Adipocyte (in vitro differentiated cells): ENCODE results near the gene TACC2.
"Not testable (repeated sequence)": the region's sequence is repeated elsewhere in the genome, so short reads cannot be mapped to it uniquely, and the experiment has no call there.

Experiments used
- DNase-seq: peaks from one replicate; pipeline ENCODE4 v3.0.0-alpha.2; 2015; ENCODE audit warnings: low read depth
- H3K27me3 ChIP-seq: replicated peaks from 2 replicates; pipeline ENCODE4 v1.7.0; 2013; ENCODE audit warnings: mild to moderate bottlenecking, low read length, moderate library complexity; ENCODE audit not compliant: control insufficient read depth, insufficient read depth
- H3K36me3 ChIP-seq: 2 replicates; pipeline ENCODE4 v1.7.0; 2013; ENCODE audit warnings: low read length, mild to moderate bottlenecking, moderate library complexity; ENCODE audit not compliant: control insufficient read depth, insufficient read depth, severe bottlenecking
- H3K4me1 ChIP-seq: 2 replicates; pipeline ENCODE4 v1.7.0; 2013; ENCODE audit warnings: mild to moderate bottlenecking, low read length, moderate library complexity; ENCODE audit not compliant: control insufficient read depth, insufficient read depth
- H3K4me3 ChIP-seq: 2 replicates; pipeline ENCODE4 v1.7.0; 2013; ENCODE audit warnings: mild to moderate bottlenecking, low read length, moderate library complexity
- H3K9ac ChIP-seq: 2 replicates; pipeline ENCODE4 v1.7.0; 2013; ENCODE audit warnings: mild to moderate bottlenecking, low read length, moderate library complexity
- H3K9me3 ChIP-seq: 2 replicates; pipeline ENCODE4 v1.7.0; 2013; ENCODE audit warnings: mild to moderate bottlenecking, low read length, moderate library complexity; ENCODE audit not compliant: control insufficient read depth

TACC2 gene

DNA sequence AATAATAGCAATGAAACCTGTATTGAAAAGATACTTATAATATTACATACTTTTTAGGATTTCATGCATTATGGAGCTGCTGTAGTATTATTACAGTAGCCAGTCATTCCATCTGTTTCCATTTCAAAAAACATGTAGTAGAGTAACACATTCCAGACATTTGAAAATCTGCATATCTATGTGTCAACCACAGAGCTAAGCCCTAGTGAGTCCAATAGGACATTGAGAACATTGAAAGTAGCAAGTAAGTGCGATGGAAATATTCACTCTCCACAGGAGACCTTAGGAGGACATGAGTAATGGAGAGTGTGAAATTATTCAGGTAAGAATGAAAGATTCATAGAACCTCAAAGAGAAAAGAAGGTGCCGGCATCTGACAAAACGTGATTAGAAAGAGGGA, 29.3 kb upstream of the TACC2 start:
- Histone ChIP-seq H3K4me3 (no peak overlapping the region), H3K9ac (no peak overlapping the region), H3K9me3 (no peaks in the 10 kb centered on the region), H3K27me3 (no peaks in the 10 kb centered on the region), H3K36me3 (peaks cover 32% of the 10 kb centered on the region), H3K4me1 (peaks cover 3% of the 10 kb centered on the region)
- DNase-seq: no peak

DNA sequence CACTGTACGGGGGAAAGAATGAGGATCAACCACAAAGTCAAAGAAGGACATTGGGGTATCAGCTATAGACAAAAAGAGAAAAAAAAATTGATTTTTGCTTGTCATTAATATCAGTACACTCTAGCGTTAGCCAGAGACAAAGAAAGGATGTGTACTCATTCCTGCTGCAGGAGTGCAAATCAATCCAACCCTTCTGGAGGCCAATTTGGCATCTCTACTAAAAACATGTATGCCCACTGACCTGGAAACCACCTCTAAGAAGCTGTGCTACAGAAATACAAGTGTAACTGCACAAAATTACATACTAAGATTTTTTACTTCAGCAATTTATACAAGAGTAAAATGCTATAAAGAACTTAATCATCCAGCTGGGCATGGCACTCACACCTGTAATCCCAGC, 27.5 kb upstream of the TACC2 start:
- DNase-seq: no peak
- Histone ChIP-seq H3K4me1 (peaks cover 3% of the 10 kb centered on the region), H3K36me3 (peaks cover 41% of the 10 kb centered on the region), H3K4me3 (no peak overlapping the region), H3K9ac (no peak overlapping the region), H3K9me3 (no peaks in the 10 kb centered on the region), H3K27me3 (no peaks in the 10 kb centered on the region)

DNA sequence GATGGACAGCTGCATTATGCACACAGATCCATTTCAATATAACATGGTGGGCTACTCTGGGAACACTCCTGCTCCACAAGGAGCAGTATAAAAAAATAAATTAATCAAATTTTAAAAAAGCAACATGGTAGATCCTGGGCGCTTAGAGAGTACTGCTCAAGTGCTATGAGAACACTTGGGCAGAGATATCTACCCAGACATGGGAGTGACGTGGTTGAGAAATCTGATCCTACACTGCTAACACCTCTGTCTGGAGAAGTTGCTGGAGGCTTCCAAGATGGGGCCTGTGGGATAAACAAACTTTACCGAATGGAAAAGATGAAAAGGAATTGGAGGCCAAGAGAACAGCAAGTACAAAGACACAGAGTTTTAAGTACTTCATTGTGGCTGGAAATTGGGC, 23.0 kb upstream of the TACC2 start:
- no peak for DNase-seq

DNA sequence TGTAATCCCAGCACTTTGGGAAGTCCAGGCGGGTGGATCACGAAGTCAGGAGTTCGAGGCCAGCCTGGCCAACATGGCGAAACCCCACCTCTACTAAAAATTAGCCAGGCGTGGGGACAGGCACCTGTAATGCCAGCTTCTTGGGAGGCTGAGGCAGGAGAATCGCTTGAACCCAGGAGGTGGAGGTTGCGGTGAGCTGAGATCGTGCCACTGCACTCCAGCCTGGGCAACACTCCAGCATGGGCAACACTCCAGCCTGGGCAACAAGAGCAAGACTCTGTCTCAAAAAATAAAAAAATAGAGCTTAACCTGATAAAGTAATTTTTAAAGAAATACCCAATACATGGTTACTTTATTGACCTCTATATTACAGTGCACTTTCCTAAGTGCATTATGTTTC, 19.9 kb upstream of the TACC2 start:
- Histone ChIP-seq H3K36me3 (peaks cover 47% of the 10 kb centered on the region), H3K4me1 (peaks cover 11% of the 10 kb centered on the region)
- DNase-seq, H3K9me3 ChIP-seq, H3K4me3 ChIP-seq, H3K9ac ChIP-seq, H3K27me3 ChIP-seq: not testable (repeated sequence)

More for the DNA sequence above, 23.0 kb upstream of the TACC2 start:
- H3K4me3 ChIP-seq: no peak overlapping the region
- peaks cover 56% of the 10 kb centered on the region for H3K36me3 ChIP-seq
- H3K9ac ChIP-seq: no peak overlapping the region
- H3K27me3 ChIP-seq: no peaks in the 10 kb centered on the region
- peaks cover 3% of the 10 kb centered on the region for H3K4me1 ChIP-seq
- no peaks in the 10 kb centered on the region for H3K9me3 ChIP-seq

DNA sequence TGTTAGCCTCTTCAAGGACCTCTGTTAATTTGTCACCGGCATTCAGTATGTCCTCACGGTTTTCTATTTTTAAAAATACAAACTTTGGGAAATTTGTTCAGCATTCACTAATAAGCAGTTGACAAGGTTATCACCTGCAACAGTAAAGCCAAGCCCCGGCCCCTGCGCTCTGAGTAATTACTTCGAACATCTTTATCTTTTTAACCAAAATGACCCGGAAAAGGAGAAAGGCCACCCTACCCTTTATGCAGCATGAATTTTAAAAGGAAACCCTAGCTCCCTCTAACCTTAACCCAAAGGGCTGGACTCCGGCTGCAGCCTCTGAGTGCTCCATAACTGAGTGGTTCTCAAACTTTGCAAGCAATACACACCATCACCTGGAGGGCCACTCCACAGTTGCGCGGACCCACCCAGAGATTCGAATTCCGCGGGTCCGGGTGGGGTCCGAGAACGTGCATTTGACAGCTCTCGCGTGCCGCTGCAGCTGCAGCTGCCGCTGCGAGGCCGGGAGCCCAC, 14.9 kb upstream of the TACC2 start:
- H3K4me3 ChIP-seq: peak overlapping the region; percentile 85
- H3K9me3 ChIP-seq: no peaks in the 10 kb centered on the region
- no peaks in the 10 kb centered on the region for H3K27me3 ChIP-seq
- H3K4me1 ChIP-seq: peaks cover 11% of the 10 kb centered on the region
- peak overlapping the region; percentile 93 for H3K9ac ChIP-seq
- DNase-seq: no peak
- peaks cover 4% of the 10 kb centered on the region for H3K36me3 ChIP-seq

DNA sequence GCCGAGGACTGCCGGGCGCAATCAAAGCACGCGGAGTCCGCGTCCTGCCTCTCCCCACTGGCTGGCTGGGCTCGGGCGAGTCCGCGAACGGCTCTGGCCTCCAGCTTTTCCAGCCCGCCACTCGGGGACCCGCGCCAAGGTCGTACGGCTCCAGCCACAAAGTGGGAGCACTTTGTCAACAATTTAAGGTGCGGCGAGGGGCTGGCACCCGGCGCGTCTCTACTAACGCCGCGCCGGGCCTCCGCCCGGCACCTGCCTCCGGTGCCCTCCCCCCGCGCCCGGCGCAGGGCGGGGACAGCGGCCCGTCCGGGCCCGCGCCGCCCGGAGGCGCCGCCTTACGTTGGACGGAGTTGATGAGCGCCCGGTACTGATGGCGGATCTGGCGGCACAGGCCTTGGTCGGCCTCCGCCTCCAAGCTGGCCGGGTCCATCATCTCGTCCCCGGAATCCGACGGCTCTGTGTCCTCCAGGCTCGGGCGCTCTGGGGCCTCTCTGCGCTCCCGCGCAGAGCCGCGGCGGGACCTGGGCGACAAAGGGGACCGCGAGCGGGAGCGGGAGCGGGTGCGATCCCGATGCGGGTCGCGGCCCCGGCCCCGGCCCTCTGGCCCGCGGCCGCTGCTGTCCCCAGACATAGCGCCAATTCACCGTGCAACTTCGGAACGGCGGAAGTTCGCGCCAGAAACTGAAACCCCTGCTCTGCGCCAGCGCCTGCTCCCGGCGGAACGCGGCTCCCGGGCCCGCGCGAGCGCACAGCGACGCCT, 14.2 kb upstream of the TACC2 start, which contains the start of gene NSMCE4A:
TSS of gene NSMCE4A (minus strand) at position 683 of the 760 bp plus-strand sequence. CDS start at position 631, 52 bp downstream.
- Histone ChIP-seq H3K27me3 (no peaks in the 10 kb centered on the region), H3K4me3 (peak within 1 kb of the TSS; percentile 85), H3K9me3 (no peaks in the 10 kb centered on the region), H3K9ac (peak within 1 kb of the TSS; percentile 93), H3K36me3 (peaks cover 4% of the 10 kb centered on the region), H3K4me1 (peaks cover 8% of the 10 kb centered on the region)
- DNase-seq: peak; percentile 91

DNA sequence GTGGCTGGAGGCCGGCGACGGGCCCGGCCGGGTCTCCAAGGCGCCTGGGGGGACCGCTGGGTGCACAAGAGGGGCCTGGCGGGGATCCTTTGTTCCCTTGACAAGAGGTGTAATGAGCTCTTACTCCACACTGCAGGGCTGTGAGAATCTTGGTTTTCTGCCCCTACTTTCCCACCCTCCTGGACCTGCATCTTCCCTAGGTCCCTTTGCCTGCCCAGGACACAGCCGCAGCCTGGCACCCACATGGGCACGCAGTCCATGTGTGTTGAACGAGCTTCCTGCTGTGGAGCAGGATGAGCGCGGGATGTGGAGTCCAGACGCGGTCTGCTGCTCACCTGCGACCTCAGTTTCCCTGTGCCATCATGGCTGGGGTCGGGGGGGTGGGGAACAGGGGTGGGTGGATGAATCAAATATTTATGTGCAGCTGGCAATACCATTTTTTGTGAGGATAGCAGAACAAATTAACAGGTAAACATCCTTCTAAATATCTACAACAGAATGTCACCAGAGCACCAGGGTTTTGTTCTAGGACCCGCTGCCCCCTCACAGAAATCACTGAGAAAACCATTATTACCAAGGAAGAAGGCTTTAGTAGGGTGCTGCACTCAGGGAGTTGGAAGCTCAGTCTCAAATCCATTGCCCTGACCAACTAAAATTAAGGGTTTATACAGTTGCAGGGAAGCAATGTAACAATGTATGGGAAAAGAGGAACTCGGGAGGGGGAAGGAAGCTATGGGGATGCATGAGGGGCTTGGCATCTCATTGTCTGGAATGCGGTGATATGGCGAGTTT, 13.5 kb upstream of the TACC2 start:
- H3K27me3 ChIP-seq: no peaks in the 10 kb centered on the region
- H3K36me3 ChIP-seq: peaks cover 4% of the 10 kb centered on the region
- H3K4me3 ChIP-seq: peak overlapping the region; percentile 85
- no peaks in the 10 kb centered on the region for H3K9me3 ChIP-seq
- DNase-seq: no peak
- H3K9ac ChIP-seq: peak overlapping the region; percentile 93
- peaks cover 8% of the 10 kb centered on the region for H3K4me1 ChIP-seq

DNA sequence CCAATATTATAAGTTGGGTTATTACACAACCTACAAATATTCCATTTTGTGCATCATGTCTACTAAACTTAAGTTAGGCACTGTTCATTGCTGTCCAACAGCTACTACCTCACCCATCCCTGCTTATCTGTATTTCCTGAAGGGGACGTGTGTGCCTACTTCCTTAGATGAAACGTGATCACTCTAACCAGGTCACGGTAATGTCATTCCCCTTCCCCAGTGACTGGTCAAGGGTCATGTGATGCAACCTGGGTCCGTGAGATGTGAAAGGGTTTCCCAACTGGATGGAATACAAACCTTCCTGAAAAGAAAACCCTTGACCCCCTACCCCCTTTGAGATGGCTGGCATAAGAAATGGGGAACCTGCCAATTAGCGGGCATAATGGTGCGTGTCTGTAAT, 12.4 kb upstream of the TACC2 start:
- no peaks in the 10 kb centered on the region for H3K36me3 ChIP-seq
- no peaks in the 10 kb centered on the region for H3K27me3 ChIP-seq
- DNase-seq: no peak
- peaks cover 8% of the 10 kb centered on the region for H3K4me1 ChIP-seq
- no peaks in the 10 kb centered on the region for H3K9me3 ChIP-seq
- no peak overlapping the region for H3K4me3 ChIP-seq
- no peak overlapping the region for H3K9ac ChIP-seq

DNA sequence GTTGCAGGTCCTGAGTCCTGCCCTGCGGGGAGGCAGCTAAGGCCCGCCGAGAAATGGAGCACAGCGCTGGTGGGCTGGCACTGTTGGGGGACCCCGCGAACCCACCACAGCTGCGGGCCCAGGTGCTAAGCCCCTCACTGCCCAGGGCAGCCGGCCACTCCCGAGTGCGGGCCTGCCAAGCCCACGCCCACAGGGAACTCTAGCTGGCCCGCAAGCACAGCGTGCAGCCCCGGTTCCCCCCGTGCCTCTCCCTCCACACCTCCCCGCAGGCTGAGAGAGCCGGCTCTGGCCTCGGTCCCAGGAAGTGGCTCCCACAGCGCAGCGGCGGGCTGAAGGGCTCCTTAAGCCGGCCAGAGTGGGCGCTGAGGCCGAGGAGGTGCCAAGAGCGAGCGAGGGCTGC, 10.5 kb upstream of the TACC2 start:
- H3K27me3 ChIP-seq: no peaks in the 10 kb centered on the region
- H3K36me3 ChIP-seq: no peaks in the 10 kb centered on the region
- no peak overlapping the region for H3K4me3 ChIP-seq
- DNase-seq: no peak
- H3K4me1 ChIP-seq: peaks cover 6% of the 10 kb centered on the region
- H3K9me3 ChIP-seq: no peaks in the 10 kb centered on the region
- no peak overlapping the region for H3K9ac ChIP-seq

DNA sequence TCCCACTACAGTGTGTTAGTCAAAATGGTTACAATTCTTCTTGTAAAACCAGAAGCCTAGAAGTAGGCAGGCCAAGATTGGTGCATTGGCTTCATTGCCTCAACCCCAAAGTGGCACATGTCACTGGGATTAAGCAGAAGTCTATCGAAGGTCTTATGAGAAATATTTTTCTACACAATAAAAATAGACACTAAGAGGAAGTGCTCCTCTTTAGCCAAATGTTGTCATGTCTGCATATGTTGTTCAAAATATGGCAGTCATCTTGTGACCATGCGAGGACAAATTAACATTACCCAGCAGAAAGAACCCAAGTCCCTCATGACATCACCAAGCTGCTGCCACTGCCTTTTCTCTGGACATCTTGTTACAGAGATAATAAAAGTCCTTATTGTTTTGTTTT, 7.6 kb upstream of the TACC2 start:
- no peak overlapping the region for H3K4me3 ChIP-seq
- H3K4me1 ChIP-seq: no peaks in the 10 kb centered on the region
- no peak for DNase-seq
- no peak overlapping the region for H3K9ac ChIP-seq
- no peaks in the 10 kb centered on the region for H3K36me3 ChIP-seq
- no peaks in the 10 kb centered on the region for H3K27me3 ChIP-seq
- H3K9me3 ChIP-seq: peaks cover 11% of the 10 kb centered on the region

DNA sequence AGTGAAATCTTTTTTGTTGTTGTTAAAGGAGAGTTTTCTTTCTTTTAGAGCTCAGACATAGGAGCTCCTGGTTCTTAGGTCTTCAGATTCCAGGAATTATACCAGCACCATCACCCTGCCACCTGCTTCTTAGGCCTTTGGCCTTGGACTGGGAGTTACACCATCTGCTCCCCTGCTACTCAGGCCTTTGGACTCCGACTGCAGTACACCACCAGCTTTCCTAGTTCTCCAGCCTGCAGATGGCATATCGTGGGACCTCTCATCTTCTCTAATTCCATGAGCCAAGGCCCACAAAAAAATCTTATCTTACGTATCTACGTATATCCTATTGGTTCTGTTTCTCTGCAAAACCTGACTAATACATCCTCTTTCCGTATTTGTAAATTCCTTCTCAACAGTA, 5.1 kb upstream of the TACC2 start:
- Histone ChIP-seq H3K36me3 (no peaks in the 10 kb centered on the region), H3K27me3 (no peaks in the 10 kb centered on the region), H3K9me3 (peaks cover 11% of the 10 kb centered on the region), H3K9ac (no peak overlapping the region), H3K4me1 (no peaks in the 10 kb centered on the region), H3K4me3 (no peak overlapping the region)
- DNase-seq: no peak
